Measurements from ENCODE around the gene EP400.

The EP400 gene

GRCh38 chr12:131928080-131928710, 21.5 kb upstream of the EP400 start:
- Histone ChIP-seq H3K4me3 (ENCODE audit: low read depth in 1 of 5, low read length in 5 of 5) (peak overlapping the region; percentile 15 to 80 (median 73)), H3K27ac (ENCODE audit: low read depth, low read length) (no peak overlapping the region), H3K36me3 (ENCODE audit: control insufficient read depth in 5 of 5, insufficient read depth in 5 of 5, low read length in 5 of 5) (peaks cover 0 to 15% (median 14%) of the 10 kb centered on the region in 5 donors), H3K9me3 (ENCODE audit: control insufficient read depth in 5 of 5, low read length in 5 of 5) (no peaks in the 10 kb centered on the region), H3K27me3 (ENCODE audit: control insufficient read depth in 5 of 5, insufficient read depth in 4 of 5, low read length in 5 of 5) (no peaks in the 10 kb centered on the region), H3K4me1 (ENCODE audit: control insufficient read depth in 5 of 5, insufficient read depth in 5 of 5, low read length in 5 of 5) (peaks cover 0 to 30% (median 28%) of the 10 kb centered on the region in 5 donors), H3K9ac (ENCODE audit: low read length in 5 of 5) (peak overlapping the region in 4 of 5 donors; percentile 56 to 66 (median 62))

DNA sequence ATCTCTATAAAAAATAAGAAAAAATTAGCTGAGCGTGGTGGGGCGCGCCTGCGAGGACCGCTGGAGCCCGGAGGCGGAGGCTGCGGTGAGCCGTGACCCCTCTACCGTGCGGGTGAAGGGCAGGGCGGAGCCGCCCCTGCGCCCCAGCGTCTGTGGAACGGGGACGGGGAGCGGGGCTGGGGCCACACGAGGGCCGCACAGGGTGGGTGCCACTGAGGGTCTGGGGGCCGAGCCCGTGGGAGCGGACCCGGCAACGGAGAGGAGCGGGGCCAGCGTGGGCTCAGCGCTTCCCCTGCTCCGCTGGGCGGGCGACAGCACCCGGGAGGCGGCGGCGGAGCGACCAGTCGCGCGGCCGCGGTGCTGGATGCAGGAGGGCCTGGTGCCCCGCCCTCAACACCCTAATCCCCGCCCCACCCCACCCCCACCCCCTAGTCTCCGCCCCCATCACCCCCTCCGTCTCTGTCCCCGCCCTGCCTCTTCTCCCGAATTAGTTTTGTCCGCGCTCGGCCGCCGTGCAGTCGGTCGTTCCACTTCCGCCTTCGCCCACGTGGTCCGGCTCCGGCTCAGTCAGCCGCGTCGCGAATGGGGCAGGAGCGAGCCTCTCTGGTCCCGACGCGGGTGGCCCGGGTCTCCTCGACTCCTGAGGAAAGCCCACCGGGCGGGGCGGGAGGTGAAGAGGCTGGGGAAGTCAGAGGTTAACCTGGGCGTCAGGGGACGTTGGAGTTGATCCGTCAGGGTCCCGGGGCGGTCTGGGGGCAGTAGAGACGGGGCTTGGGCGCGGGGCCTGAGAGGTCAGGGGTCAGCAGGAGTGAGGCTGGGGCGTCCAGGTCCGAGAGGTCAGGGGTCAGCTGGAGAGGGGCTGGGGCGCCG, 20.8 kb upstream of the EP400 start, which contains the start of gene PUS1:
Gene PUS1, plus strand, starts transcription at position 566 of the 870 bp plus-strand sequence. CDS start 447 bp downstream, outside the sequence.
- Histone ChIP-seq H3K36me3 (ENCODE audit: control insufficient read depth in 5 of 5, insufficient read depth in 5 of 5, low read length in 5 of 5) (peaks cover 0 to 22% (median 21%) of the 10 kb centered on the region in 5 donors), H3K4me1 (ENCODE audit: control insufficient read depth in 5 of 5, insufficient read depth in 5 of 5, low read length in 5 of 5) (peaks cover 0 to 29% (median 27%) of the 10 kb centered on the region in 5 donors), H3K27me3 (ENCODE audit: control insufficient read depth in 5 of 5, insufficient read depth in 4 of 5, low read length in 5 of 5) (no peaks in the 10 kb centered on the region), H3K9me3 (ENCODE audit: control insufficient read depth in 5 of 5, low read length in 5 of 5) (no peaks in the 10 kb centered on the region), H3K9ac (ENCODE audit: low read length in 5 of 5) (peak within 1 kb of the TSS in 4 of 5 donors; percentile 80 to 87 (median 82)), H3K27ac (ENCODE audit: low read depth, low read length) (peak within 1 kb of the TSS; percentile 62), H3K4me3 (ENCODE audit: low read depth in 1 of 5, low read length in 5 of 5) (peak within 1 kb of the TSS; percentile 59 to 87 (median 78))

DNA sequence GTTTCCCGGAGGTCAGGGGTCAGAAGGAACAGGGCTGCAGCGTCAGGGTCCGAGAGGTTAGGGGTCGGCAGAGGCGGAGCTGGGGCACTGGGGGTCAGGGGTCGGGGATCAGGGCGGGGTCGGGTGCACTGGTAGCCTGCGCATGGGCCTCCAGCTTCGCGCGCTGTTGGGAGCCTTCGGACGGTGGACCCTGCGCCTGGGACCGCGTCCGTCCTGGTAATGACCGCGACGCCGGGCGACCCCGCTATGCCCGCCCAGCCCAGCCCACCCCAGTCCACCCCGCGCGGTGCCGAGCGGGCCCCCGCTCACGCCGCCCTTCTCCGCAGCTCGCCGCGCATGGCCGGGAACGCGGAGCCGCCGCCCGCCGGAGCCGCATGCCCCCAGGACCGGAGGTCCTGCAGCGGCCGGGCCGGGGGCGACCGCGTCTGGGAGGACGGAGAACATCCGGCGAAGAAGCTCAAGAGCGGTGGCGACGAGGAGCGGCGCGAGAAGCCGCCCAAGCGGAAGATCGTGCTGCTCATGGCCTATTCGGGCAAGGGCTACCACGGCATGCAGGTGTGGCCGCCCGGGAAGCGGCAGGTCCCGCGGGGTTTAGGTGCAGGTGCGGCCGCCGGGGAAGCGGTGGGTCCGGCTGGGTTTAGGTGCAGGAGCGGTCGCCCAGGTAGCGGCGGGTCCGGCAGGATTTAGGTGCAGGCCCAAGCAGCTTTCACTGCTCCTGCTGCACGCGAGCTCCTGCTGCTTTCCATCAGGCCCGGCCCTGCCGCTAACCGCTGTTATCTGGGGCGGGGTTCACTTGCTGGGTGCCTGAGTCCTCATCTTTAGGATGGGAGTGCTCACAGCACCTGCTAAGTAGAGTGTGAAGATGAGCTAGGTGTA, 19.9 kb upstream of the EP400 start:
- H3K27ac ChIP-seq (ENCODE audit: low read depth, low read length), result peak overlapping the region; percentile 62
- peak overlapping the region; percentile 59 to 87 (median 78) for H3K4me3 ChIP-seq (ENCODE audit: low read depth in 1 of 5, low read length in 5 of 5)
- H3K4me1 ChIP-seq (ENCODE audit: control insufficient read depth in 5 of 5, insufficient read depth in 5 of 5, low read length in 5 of 5), result peaks cover 0 to 21% (median 19%) of the 10 kb centered on the region in 5 donors
- H3K9me3 ChIP-seq (ENCODE audit: control insufficient read depth in 5 of 5, low read length in 5 of 5), result no peaks in the 10 kb centered on the region
- peak overlapping the region in 4 of 5 donors; percentile 80 to 87 (median 82) for H3K9ac ChIP-seq (ENCODE audit: low read length in 5 of 5)
- peaks cover 0 to 30% (median 29%) of the 10 kb centered on the region in 5 donors for H3K36me3 ChIP-seq (ENCODE audit: control insufficient read depth in 5 of 5, insufficient read depth in 5 of 5, low read length in 5 of 5)
- H3K27me3 ChIP-seq (ENCODE audit: control insufficient read depth in 5 of 5, insufficient read depth in 4 of 5, low read length in 5 of 5), result no peaks in the 10 kb centered on the region

- H3K27me3 ChIP-seq (ENCODE audit: control insufficient read depth in 5 of 5, insufficient read depth in 4 of 5, low read length in 5 of 5), result no peaks in the 10 kb centered on the region
- peaks cover 0 to 19% (median 16%) of the 10 kb centered on the region in 5 donors for H3K4me1 ChIP-seq (ENCODE audit: control insufficient read depth in 5 of 5, insufficient read depth in 5 of 5, low read length in 5 of 5)
- H3K36me3 ChIP-seq (ENCODE audit: control insufficient read depth in 5 of 5, insufficient read depth in 5 of 5, low read length in 5 of 5), result peaks cover 0 to 37% (median 34%) of the 10 kb centered on the region in 5 donors
- no peaks in the 10 kb centered on the region for H3K9me3 ChIP-seq (ENCODE audit: control insufficient read depth in 5 of 5, low read length in 5 of 5)
- peak overlapping the region; percentile 59 to 87 (median 78) for H3K4me3 ChIP-seq (ENCODE audit: low read depth in 1 of 5, low read length in 5 of 5)
- no peak overlapping the region for H3K27ac ChIP-seq (ENCODE audit: low read depth, low read length)
- peak overlapping the region in 3 of 5 donors; percentile 70 to 76 (median 71) for H3K9ac ChIP-seq (ENCODE audit: low read length in 5 of 5)
Measured at GRCh38 chr12:131930510-131930909, 19.2 kb upstream of the EP400 start.

DNA sequence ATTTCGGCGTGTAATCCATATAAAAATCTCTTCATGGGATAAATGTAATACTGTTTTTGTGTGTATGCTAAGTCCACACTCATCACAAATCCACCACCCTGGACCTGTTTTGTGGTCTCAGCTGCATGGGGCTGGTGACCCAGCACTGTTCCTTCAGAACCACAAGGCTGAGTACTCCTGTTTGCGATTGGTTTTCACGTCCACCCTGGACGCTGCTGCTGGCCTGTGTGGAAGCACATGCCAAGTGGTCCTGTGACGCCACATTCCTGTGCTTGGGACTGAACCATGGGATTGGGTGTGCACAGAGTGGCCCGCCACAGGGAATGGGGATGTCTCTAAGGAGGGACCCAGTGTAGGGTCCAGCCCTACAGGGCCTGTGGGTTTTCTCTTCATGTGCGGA, 16.4 kb upstream of the EP400 start:
- Histone ChIP-seq H3K36me3 (ENCODE audit: control insufficient read depth in 5 of 5, insufficient read depth in 5 of 5, low read length in 5 of 5) (peaks cover 0 to 43% (median 34%) of the 10 kb centered on the region in 5 donors), H3K4me3 (ENCODE audit: low read depth in 1 of 5, low read length in 5 of 5) (no peak overlapping the region), H3K9ac (ENCODE audit: low read length in 5 of 5) (no peak overlapping the region)

GRCh38 chr12:131934535-131934934, 15.2 kb upstream of the EP400 start:
- H3K27ac ChIP-seq (ENCODE audit: low read depth, low read length), result no peak overlapping the region
- no peaks in the 10 kb centered on the region for H3K9me3 ChIP-seq (ENCODE audit: control insufficient read depth in 5 of 5, low read length in 5 of 5)
- no peak overlapping the region for H3K9ac ChIP-seq (ENCODE audit: low read length in 5 of 5)
- H3K4me1 ChIP-seq (ENCODE audit: control insufficient read depth in 5 of 5, insufficient read depth in 5 of 5, low read length in 5 of 5), result peaks cover 0 to 12% (median 11%) of the 10 kb centered on the region in 5 donors
- H3K27me3 ChIP-seq (ENCODE audit: control insufficient read depth in 5 of 5, insufficient read depth in 4 of 5, low read length in 5 of 5), result no peaks in the 10 kb centered on the region
- H3K4me3 ChIP-seq (ENCODE audit: low read depth in 1 of 5, low read length in 5 of 5), result no peak overlapping the region
- peaks cover 0 to 50% (median 40%) of the 10 kb centered on the region in 5 donors for H3K36me3 ChIP-seq (ENCODE audit: control insufficient read depth in 5 of 5, insufficient read depth in 5 of 5, low read length in 5 of 5)

More for the DNA sequence above, 16.4 kb upstream of the EP400 start:
- Histone ChIP-seq H3K27ac (ENCODE audit: low read depth, low read length) (no peak overlapping the region), H3K4me1 (ENCODE audit: control insufficient read depth in 5 of 5, insufficient read depth in 5 of 5, low read length in 5 of 5) (peaks cover 0 to 19% (median 16%) of the 10 kb centered on the region in 5 donors), H3K27me3 (ENCODE audit: control insufficient read depth in 5 of 5, insufficient read depth in 4 of 5, low read length in 5 of 5) (no peaks in the 10 kb centered on the region), H3K9me3 (ENCODE audit: control insufficient read depth in 5 of 5, low read length in 5 of 5) (no peaks in the 10 kb centered on the region)

GRCh38 chr12:131938082-131938481, 11.7 kb upstream of the EP400 start:
- no peaks in the 10 kb centered on the region for H3K27me3 ChIP-seq (ENCODE audit: control insufficient read depth in 5 of 5, insufficient read depth in 4 of 5, low read length in 5 of 5)
- peaks cover 0 to 64% (median 49%) of the 10 kb centered on the region in 5 donors for H3K36me3 ChIP-seq (ENCODE audit: control insufficient read depth in 5 of 5, insufficient read depth in 5 of 5, low read length in 5 of 5)
- H3K4me3 ChIP-seq (ENCODE audit: low read depth in 1 of 5, low read length in 5 of 5), result no peak overlapping the region
- H3K9ac ChIP-seq (ENCODE audit: low read length in 5 of 5), result no peak overlapping the region
- no peaks in the 10 kb centered on the region for H3K9me3 ChIP-seq (ENCODE audit: control insufficient read depth in 5 of 5, low read length in 5 of 5)
- no peak overlapping the region for H3K27ac ChIP-seq (ENCODE audit: low read depth, low read length)
- H3K4me1 ChIP-seq (ENCODE audit: control insufficient read depth in 5 of 5, insufficient read depth in 5 of 5, low read length in 5 of 5), result no peaks in the 10 kb centered on the region

- H3K27me3 ChIP-seq (ENCODE audit: control insufficient read depth in 5 of 5, insufficient read depth in 4 of 5, low read length in 5 of 5), result no peaks in the 10 kb centered on the region
- H3K4me1 ChIP-seq (ENCODE audit: control insufficient read depth in 5 of 5, insufficient read depth in 5 of 5, low read length in 5 of 5), result no peaks in the 10 kb centered on the region
- no peak overlapping the region for H3K4me3 ChIP-seq (ENCODE audit: low read depth in 1 of 5, low read length in 5 of 5)
- peaks cover 0 to 64% (median 48%) of the 10 kb centered on the region in 5 donors for H3K36me3 ChIP-seq (ENCODE audit: control insufficient read depth in 5 of 5, insufficient read depth in 5 of 5, low read length in 5 of 5)
- H3K9ac ChIP-seq (ENCODE audit: low read length in 5 of 5), result no peak overlapping the region
- no peak overlapping the region for H3K27ac ChIP-seq (ENCODE audit: low read depth, low read length)
- no peaks in the 10 kb centered on the region for H3K9me3 ChIP-seq (ENCODE audit: control insufficient read depth in 5 of 5, low read length in 5 of 5)
Measured at GRCh38 chr12:131939007-131939406, 10.7 kb upstream of the EP400 start.

- no peak overlapping the region for H3K27ac ChIP-seq (ENCODE audit: low read depth, low read length)
- H3K4me1 ChIP-seq (ENCODE audit: control insufficient read depth in 5 of 5, insufficient read depth in 5 of 5, low read length in 5 of 5), result no peaks in the 10 kb centered on the region
- H3K27me3 ChIP-seq (ENCODE audit: control insufficient read depth in 5 of 5, insufficient read depth in 4 of 5, low read length in 5 of 5), result no peaks in the 10 kb centered on the region
- H3K36me3 ChIP-seq (ENCODE audit: control insufficient read depth in 5 of 5, insufficient read depth in 5 of 5, low read length in 5 of 5), result peaks cover 0 to 61% (median 42%) of the 10 kb centered on the region in 5 donors
- no peak overlapping the region for H3K9ac ChIP-seq (ENCODE audit: low read length in 5 of 5)
- no peaks in the 10 kb centered on the region for H3K9me3 ChIP-seq (ENCODE audit: control insufficient read depth in 5 of 5, low read length in 5 of 5)
- H3K4me3 ChIP-seq (ENCODE audit: low read depth in 1 of 5, low read length in 5 of 5), result no peak overlapping the region
Measured at GRCh38 chr12:131940141-131940547, 9.6 kb upstream of the EP400 start.
